RWPE2 (cell line): ENCODE results near the gene OR8S1.
"Not testable (repeated sequence)": the region's sequence is repeated elsewhere in the genome, so short reads cannot be mapped to it uniquely, and the experiment has no call there.

ENCODE experiments used
- ATAC-seq: fragments of 200-7000 bp; cut with Tn5 transposase; 3 replicates; pipeline ENCODE4 v1.9.1; 2021; ENCODE audit warnings: low read depth
- DNase-seq: peaks from one replicate; pipeline ENCODE4 v3.0.0-alpha.2; 2020; ENCODE audit warnings: low spot score
- H3K27ac ChIP-seq: fragments of 450-650 bp; 2 replicates; pipeline ENCODE4 v1.5.1; 2017; ENCODE audit warnings: mild to moderate bottlenecking; ENCODE audit not compliant: poor library complexity, severe bottlenecking
- H3K27me3 ChIP-seq: fragments of 250-450 bp; sonication (Bioruptor Pico); 2 replicates; pipeline ENCODE4 v1.5.1; 2021; ENCODE audit warnings: mild to moderate bottlenecking, moderate library complexity; ENCODE audit not compliant: insufficient read depth, poor library complexity, severe bottlenecking
- H3K36me3 ChIP-seq: fragments of 250-450 bp; sonication (Bioruptor Pico); 2 replicates; pipeline ENCODE4 v1.5.1; 2020; ENCODE audit warnings: low read depth, mild to moderate bottlenecking, moderate library complexity
- H3K4me1 ChIP-seq: fragments of 250-450 bp; sonication (Bioruptor Pico); 2 replicates; pipeline ENCODE4 v1.5.1; 2021; ENCODE audit warnings: mild to moderate bottlenecking, moderate library complexity; ENCODE audit not compliant: insufficient read depth, poor library complexity, severe bottlenecking
- H3K4me3 ChIP-seq: fragments of 250-450 bp; sonication (Bioruptor Pico); 2 replicates; pipeline ENCODE4 v1.5.1; 2021; ENCODE audit warnings: mild to moderate bottlenecking, moderate library complexity; ENCODE audit not compliant: severe bottlenecking
- H3K9me3 ChIP-seq: fragments of 250-450 bp; sonication (Bioruptor Pico); 2 replicates; pipeline ENCODE4 v1.5.1; 2021; ENCODE audit warnings: mild to moderate bottlenecking, moderate library complexity; ENCODE audit not compliant: severe bottlenecking
- CTCF ChIP-seq: fragments of 450-650 bp; IDR thresholded peaks from one replicate; pipeline ENCODE4 v1.5.1; 2017; ENCODE audit warnings: mild to moderate bottlenecking, moderate library complexity; ENCODE audit not compliant: poor library complexity, severe bottlenecking

The OR8S1 gene

GRCh38 chr12:48536602-48537001 lies 11.2 kb downstream of the OR8S1 start:
- H3K27ac ChIP-seq, result no peak overlapping the region
- H3K9me3 ChIP-seq, result no peaks in the 10 kb centered on the region
- ATAC-seq, result no peak
- peaks cover 11% of the 10 kb centered on the region for H3K27me3 ChIP-seq
- TF ChIP-seq CTCF, result no peak
- H3K4me3 ChIP-seq, result no peak overlapping the region
- no peak for DNase-seq
- no peaks in the 10 kb centered on the region for H3K36me3 ChIP-seq
- H3K4me1 ChIP-seq, result no peaks in the 10 kb centered on the region

- no peaks in the 10 kb centered on the region for H3K36me3 ChIP-seq
- H3K4me1 ChIP-seq, result no peaks in the 10 kb centered on the region
- ATAC-seq (peak; percentile 62; the same call in 2 of the 3 replicates), DNase-seq (no peak)
- peak; percentile 92 for TF ChIP-seq CTCF
- no peaks in the 10 kb centered on the region for H3K9me3 ChIP-seq
- H3K27me3 ChIP-seq, result peaks cover 5% of the 10 kb centered on the region
- no peak overlapping the region for H3K27ac ChIP-seq
- no peak overlapping the region for H3K4me3 ChIP-seq
Observed at GRCh38 chr12:48542300-48542928, 17.0 kb downstream of the OR8S1 start.

GRCh38 chr12:48545833-48546469 lies 20.5 kb downstream of the OR8S1 start:
- TF ChIP-seq CTCF, result no peak
- no peaks in the 10 kb centered on the region for H3K4me1 ChIP-seq
- no peak overlapping the region for H3K27ac ChIP-seq
- no peak overlapping the region for H3K4me3 ChIP-seq
- no peak for ATAC-seq
- H3K9me3 ChIP-seq, result no peaks in the 10 kb centered on the region
- H3K36me3 ChIP-seq, result no peaks in the 10 kb centered on the region
- peaks cover 5% of the 10 kb centered on the region for H3K27me3 ChIP-seq
- DNase-seq, result no peak

GRCh38 chr12:48547012-48547411 lies 21.6 kb downstream of the OR8S1 start:
- H3K27ac ChIP-seq, H3K27me3 ChIP-seq, DNase-seq, H3K36me3 ChIP-seq, H3K4me3 ChIP-seq, ATAC-seq, H3K9me3 ChIP-seq, H3K4me1 ChIP-seq: not testable (repeated sequence)

- not testable (repeated sequence) for ATAC-seq, H3K4me1 ChIP-seq, H3K36me3 ChIP-seq, H3K27me3 ChIP-seq, H3K27ac ChIP-seq, H3K4me3 ChIP-seq, DNase-seq, H3K9me3 ChIP-seq
Observed at GRCh38 chr12:48551636-48552035, 26.2 kb downstream of the OR8S1 start.

- H3K36me3 ChIP-seq, DNase-seq, H3K4me3 ChIP-seq, ATAC-seq, H3K9me3 ChIP-seq, H3K27me3 ChIP-seq, H3K4me1 ChIP-seq, H3K27ac ChIP-seq: not testable (repeated sequence)
Observed at GRCh38 chr12:48553666-48554343, 28.4 kb downstream of the OR8S1 start.
